ENCODE results near the gene ZC2HC1C.

DNA sequence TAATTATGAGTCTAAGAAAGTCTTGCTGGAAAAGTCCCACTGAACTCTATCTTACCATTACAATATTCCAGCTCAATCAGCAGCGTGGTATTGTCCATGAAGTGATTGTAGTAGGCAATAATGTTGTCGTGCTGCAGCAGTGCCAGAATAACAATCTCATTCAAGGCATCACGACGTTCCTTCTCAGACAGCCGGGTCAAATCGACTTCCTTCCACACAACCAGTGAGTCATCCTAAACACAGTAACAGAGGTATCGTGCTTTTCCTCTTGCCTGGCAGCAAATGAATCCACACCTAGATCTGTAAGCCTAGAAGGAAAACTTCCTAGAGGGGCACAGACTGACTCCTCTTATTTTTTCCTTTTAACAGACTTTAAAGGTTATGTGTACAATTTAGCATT, 54.5 kb downstream of the ZC2HC1C start:
- TF ChIP-seq, protein P1, sequence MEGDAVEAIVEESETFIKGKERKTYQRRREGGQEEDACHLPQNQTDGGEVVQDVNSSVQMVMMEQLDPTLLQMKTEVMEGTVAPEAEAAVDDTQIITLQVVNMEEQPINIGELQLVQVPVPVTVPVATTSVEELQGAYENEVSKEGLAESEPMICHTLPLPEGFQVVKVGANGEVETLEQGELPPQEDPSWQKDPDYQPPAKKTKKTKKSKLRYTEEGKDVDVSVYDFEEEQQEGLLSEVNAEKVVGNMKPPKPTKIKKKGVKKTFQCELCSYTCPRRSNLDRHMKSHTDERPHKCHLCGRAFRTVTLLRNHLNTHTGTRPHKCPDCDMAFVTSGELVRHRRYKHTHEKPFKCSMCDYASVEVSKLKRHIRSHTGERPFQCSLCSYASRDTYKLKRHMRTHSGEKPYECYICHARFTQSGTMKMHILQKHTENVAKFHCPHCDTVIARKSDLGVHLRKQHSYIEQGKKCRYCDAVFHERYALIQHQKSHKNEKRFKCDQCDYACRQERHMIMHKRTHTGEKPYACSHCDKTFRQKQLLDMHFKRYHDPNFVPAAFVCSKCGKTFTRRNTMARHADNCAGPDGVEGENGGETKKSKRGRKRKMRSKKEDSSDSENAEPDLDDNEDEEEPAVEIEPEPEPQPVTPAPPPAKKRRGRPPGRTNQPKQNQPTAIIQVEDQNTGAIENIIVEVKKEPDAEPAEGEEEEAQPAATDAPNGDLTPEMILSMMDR (IDR thresholded peaks at IDR 0.05) = no peak
- TF ChIP-seq POLR2A (IDR thresholded peaks at IDR 0.05) = no peak

Measured in testis (tissue), 2 donors.